ENCODE results near the gene KIF18A.

Gene KIF18A

GRCh38 chr11:28040384-28040783 lies 67.6 kb downstream of the KIF18A start:
- DNase-seq: no peak

GRCh38 chr11:28038775-28039174 lies 69.2 kb downstream of the KIF18A start:
- no peak for DNase-seq

- no peak for DNase-seq
These were observed 81.2 kb downstream of the KIF18A start for GRCh38 chr11:28026634-28027290.

- DNase-seq: no peak
These were observed 90.1 kb downstream of the KIF18A start for GRCh38 chr11:28017816-28018215.

GRCh38 chr11:28011813-28012212 lies 96.1 kb downstream of the KIF18A start:
- no peak for DNase-seq

- DNase-seq: no peak
These were observed 98.0 kb downstream of the KIF18A start for GRCh38 chr11:28009996-28010395.

- no peak for DNase-seq
These were observed 98.6 kb downstream of the KIF18A start for GRCh38 chr11:28009388-28009787.

GRCh38 chr11:28003615-28004014 lies 104.3 kb downstream of the KIF18A start:
- DNase-seq: no peak

GRCh38 chr11:27998552-27998951 lies 109.4 kb downstream of the KIF18A start:
- no peak for DNase-seq

GRCh38 chr11:27997344-27997743 lies 110.6 kb downstream of the KIF18A start:
- DNase-seq: no peak

- no peak for DNase-seq
These were observed 111.9 kb downstream of the KIF18A start for GRCh38 chr11:27996066-27996465.

- DNase-seq: no peak
These were observed 112.9 kb downstream of the KIF18A start for GRCh38 chr11:27995083-27995482.

GRCh38 chr11:27991736-27992135 lies 116.2 kb downstream of the KIF18A start:
- DNase-seq: no peak

GRCh38 chr11:27977527-27977926 lies 130.4 kb downstream of the KIF18A start:
- DNase-seq: no peak

- DNase-seq: no peak
These were observed 130.9 kb downstream of the KIF18A start for GRCh38 chr11:27977031-27977430.

- DNase-seq: no peak
These were observed 131.7 kb downstream of the KIF18A start for GRCh38 chr11:27976262-27976661.

GRCh38 chr11:27973851-27974536 lies 134.0 kb downstream of the KIF18A start:
- DNase-seq: no peak

- DNase-seq: no peak
These were observed 135.3 kb downstream of the KIF18A start for GRCh38 chr11:27972522-27973170.

GRCh38 chr11:27971171-27971570 lies 136.8 kb downstream of the KIF18A start:
- DNase-seq: no peak

Measured in T-helper 2 cell (primary cell).